Measurements from ENCODE around the gene PCDHGB6. TPM values are rescaled to one million over a fixed set of nuclear protein-coding genes. Genes with fewer than 3 reads are reported as not detected.

Gene PCDHGB6
- total RNA-seq, 1 experiment from 2014 or later, result 6.0 TPM

DNA sequence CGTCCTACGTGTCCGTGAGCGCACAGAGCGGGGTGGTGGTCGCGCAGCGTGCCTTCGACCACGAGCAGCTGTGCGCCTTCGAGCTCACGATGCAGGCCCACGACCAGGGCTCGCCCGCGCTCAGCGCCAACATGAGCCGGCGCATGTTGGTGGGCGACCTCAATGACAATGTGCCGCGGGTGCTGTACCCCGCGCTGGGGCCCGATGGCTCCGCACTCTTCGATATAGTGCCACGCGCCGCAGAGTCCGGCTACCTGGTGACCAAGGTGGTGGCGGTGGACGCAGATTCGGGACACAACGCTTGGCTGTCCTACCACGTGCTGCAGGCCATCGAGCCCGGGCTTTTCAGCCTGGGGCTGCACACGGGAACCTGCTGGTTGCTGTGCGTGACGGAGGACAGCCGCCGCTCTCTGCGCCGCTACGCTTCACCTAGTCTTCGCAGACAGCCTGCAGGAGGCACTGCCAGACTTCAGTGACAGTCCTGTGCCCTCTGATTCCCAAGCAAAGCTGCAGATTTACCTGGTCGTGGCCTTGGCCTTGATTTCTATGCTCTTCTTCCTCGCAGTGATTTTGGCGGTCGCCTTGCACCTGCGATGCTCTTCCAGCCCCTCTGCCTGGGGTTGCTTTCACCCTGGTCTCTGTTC, 20.1 kb downstream of the PCDHGB6 start:
- no peaks in the 10 kb centered on the region for H4K20me1 ChIP-seq (ENCODE audit: control insufficient read depth, insufficient read depth, insufficient read length)
- no peak for DNase-seq
- no peak overlapping the region for H3K18ac ChIP-seq (ENCODE audit: insufficient read length, low read depth, low read length)
- H3K23ac ChIP-seq (ENCODE audit: insufficient read length, low read depth, low read length), result no peak overlapping the region
- H4K91ac ChIP-seq (ENCODE audit: insufficient read length, low read depth, low read length), result no peak overlapping the region
- Mint-ChIP-seq H3K4me1 (no peaks in the 10 kb centered on the region), H3K27ac (no peak overlapping the region), H3K4me3 (peak overlapping the region in 1 of 2 experiments; percentile 63; a peak in 1 of 5 replicates), H3K9me3 (peaks cover 67 to 87% of the 10 kb centered on the region in 2 experiments), H3K36me3 (ENCODE audit: insufficient read depth in 1 of 3, low read depth in 3 of 3) (peaks cover 59 to 91% (median 63%) of the 10 kb centered on the region in 3 experiments), H3K27me3 (ENCODE audit: low read depth) (peaks cover 3% of the 10 kb centered on the region)
- no CpG with 5 or more reads among the region's 53 CpGs for WGBS (ENCODE audit: extremely low coverage, insufficient read length, low lambda C conversion rate)
- no peak overlapping the region for H4K8ac ChIP-seq (replicated peaks; ENCODE audit: insufficient read length, low read depth, low read length)
- no peak overlapping the region for H3K4me2 ChIP-seq (ENCODE audit: insufficient read depth, insufficient read length, low read length)
- H3K79me1 ChIP-seq (ENCODE audit: insufficient read depth, low read depth, low read length, poor library complexity, severe bottlenecking), result no peaks in the 10 kb centered on the region
- no peaks in the 10 kb centered on the region for H3K23me2 ChIP-seq (ENCODE audit: insufficient read length, low read depth, low read length, poor library complexity, severe bottlenecking)
- no peak overlapping the region for H3T11ph ChIP-seq (ENCODE audit: low read length)
- H3K79me2 ChIP-seq (ENCODE audit: insufficient read depth, low read length), result no peaks in the 10 kb centered on the region
- H2BK12ac ChIP-seq (ENCODE audit: insufficient read length, low read depth, low read length), result no peak overlapping the region
- no peak overlapping the region for H2BK20ac ChIP-seq (ENCODE audit: low read depth, low read length, poor library complexity, severe bottlenecking)
- H3K27ac ChIP-seq (ENCODE audit: insufficient read length, low read depth, low read length), result no peak overlapping the region
- H3K27me3 ChIP-seq (ENCODE audit: insufficient read depth, low read length), result no peaks in the 10 kb centered on the region
- H2BK5ac ChIP-seq (ENCODE audit: insufficient read length, low read length), result no peak overlapping the region
- no peak overlapping the region for H2BK120ac ChIP-seq (ENCODE audit: low read depth, low read length, poor library complexity, severe bottlenecking)
- no peak overlapping the region for H3K56ac ChIP-seq (ENCODE audit: insufficient read length, low read depth, low read length)
- no peak overlapping the region for H3K14ac ChIP-seq (ENCODE audit: insufficient read depth, low read length)
- H3K9me3 ChIP-seq (ENCODE audit: control insufficient read depth, low read depth, low read length), result peaks cover 23% of the 10 kb centered on the region
- H3K4ac ChIP-seq (ENCODE audit: low read depth, low read length), result no peak overlapping the region
- TF ChIP-seq, protein P1, sequence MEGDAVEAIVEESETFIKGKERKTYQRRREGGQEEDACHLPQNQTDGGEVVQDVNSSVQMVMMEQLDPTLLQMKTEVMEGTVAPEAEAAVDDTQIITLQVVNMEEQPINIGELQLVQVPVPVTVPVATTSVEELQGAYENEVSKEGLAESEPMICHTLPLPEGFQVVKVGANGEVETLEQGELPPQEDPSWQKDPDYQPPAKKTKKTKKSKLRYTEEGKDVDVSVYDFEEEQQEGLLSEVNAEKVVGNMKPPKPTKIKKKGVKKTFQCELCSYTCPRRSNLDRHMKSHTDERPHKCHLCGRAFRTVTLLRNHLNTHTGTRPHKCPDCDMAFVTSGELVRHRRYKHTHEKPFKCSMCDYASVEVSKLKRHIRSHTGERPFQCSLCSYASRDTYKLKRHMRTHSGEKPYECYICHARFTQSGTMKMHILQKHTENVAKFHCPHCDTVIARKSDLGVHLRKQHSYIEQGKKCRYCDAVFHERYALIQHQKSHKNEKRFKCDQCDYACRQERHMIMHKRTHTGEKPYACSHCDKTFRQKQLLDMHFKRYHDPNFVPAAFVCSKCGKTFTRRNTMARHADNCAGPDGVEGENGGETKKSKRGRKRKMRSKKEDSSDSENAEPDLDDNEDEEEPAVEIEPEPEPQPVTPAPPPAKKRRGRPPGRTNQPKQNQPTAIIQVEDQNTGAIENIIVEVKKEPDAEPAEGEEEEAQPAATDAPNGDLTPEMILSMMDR (conservative IDR thresholded peaks at IDR 0.05), result no peak
- no peak overlapping the region for H4K5ac ChIP-seq (ENCODE audit: insufficient read length, low read depth, low read length)
- no peak overlapping the region for H3K9ac ChIP-seq (ENCODE audit: extremely low read depth, insufficient read length, low read length)
- H2BK15ac ChIP-seq (ENCODE audit: low read depth, low read length), result no peak overlapping the region
- no peaks in the 10 kb centered on the region for H3K4me1 ChIP-seq (ENCODE audit: insufficient read depth, low read length)
- H2AK5ac ChIP-seq (ENCODE audit: insufficient read length, low read length), result no peak overlapping the region
- no peak overlapping the region for H2AFZ ChIP-seq (ENCODE audit: low read length)
